Skeletal muscle cell (primary cell): ENCODE results near the gene LTBP1.

ENCODE experiments used
- DNase-seq: peaks from one replicate; pipeline ENCODE4 v3.0.0-alpha.2; 2010; ENCODE audit warnings: low read depth
- H3K4me3 ChIP-seq: 2 replicates; pipeline ENCODE4 v1.5.1; 2011; ENCODE audit warnings: low read depth, mild to moderate bottlenecking, control low read depth, low read length, moderate library complexity

The LTBP1 gene

DNA sequence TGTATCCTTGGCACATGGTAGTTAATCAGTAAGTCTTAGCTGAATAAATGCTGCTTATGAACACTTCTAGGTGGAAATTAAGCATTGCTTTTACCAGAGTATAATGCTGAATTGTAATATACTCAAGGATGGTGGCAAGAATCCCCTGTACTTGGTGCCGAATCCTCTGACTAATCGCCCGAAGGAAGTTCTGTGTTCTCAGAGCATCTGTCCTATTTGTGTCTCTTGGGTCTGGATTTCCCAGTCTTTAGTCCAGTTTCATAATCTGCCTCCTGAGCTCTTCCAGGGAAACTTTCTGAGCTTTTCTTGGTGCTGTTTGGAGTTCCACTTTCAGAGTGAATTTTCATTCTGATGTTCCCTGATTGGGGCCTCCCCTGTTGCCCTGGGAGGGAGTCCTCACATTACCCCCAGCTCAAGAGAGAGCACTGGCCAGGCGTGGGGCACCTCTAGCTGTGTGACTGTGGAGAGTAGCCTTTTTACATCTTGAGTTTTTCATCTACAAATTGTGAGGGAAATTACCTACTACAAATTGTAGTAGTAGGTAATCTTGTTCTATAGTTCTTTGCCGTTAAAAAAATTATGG is 144.9 kb downstream of the LTBP1 start:
- no peak overlapping the region for H3K4me3 ChIP-seq
- no peak for DNase-seq

DNA sequence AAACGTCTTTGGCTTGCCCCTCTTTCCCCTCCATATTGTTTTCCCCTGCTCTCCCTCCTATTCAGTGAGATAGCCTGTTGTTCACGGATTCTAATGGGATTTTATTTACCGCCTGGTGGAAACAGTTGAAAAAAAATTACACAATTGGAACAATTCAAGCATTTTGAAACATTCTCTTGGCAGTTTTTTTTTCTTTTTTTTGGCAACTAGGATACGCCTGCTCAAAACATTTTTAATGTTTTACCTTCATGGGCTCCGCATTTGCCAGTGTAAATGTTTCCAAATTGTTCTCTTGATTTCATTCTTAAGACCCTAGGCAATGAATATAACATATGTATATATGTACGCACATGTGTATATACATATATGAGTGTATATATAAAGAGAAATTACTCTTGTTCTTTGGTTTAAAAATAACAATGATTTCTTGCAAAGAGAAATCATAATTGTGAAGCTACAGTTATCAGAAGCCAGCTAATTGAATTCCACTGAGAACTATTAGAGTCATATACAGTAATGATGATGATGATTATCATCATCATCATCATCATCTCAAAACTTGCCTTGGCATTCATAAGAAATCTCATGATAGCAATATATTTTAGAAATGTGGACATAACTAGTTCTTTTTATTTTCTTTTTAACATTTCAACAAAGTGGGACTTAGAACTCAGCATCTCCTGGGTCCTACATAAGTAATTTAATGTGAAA is 146.7 kb downstream of the LTBP1 start:
- DNase-seq: no peak
- H3K4me3 ChIP-seq: no peak overlapping the region

DNA sequence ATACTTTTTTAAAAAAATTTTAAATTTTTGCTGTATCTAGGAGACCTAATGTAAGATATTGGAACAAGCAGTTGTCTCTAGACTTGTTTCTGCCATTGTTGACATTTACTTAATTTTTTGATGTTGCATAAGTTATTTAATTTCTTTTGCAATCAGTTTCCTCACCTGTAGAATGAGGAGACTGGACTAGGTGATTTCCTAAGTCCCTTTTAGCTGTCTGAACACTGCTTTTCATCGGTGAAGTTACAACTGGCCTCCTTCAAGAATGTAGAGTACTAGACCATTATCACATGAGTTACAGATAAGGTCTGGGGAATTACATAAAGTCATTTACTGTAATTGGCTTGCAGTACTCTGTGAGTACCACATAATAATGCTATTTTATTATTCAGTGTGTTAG is 147.6 kb downstream of the LTBP1 start:
- no peak for DNase-seq
- no peak overlapping the region for H3K4me3 ChIP-seq

DNA sequence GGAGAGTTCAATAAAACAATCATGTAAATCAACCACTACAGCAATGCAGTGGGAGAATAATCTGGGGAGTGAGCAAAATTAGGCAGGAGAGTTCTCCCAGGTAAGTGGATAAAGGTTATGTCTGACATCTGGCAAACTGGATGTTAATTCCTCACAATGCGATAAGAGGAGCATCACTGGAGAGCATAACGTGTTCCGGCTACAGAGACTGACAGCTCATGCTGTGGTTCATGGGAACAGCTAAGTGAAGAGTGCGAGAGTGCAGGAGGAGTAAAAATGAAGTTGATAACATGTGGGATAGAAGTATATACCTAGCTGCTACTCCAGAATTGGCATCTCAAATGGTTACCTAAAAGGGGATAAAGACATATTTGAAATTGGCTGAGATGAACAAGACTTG is 153.2 kb downstream of the LTBP1 start:
- H3K4me3 ChIP-seq: no peak overlapping the region
- no peak for DNase-seq

DNA sequence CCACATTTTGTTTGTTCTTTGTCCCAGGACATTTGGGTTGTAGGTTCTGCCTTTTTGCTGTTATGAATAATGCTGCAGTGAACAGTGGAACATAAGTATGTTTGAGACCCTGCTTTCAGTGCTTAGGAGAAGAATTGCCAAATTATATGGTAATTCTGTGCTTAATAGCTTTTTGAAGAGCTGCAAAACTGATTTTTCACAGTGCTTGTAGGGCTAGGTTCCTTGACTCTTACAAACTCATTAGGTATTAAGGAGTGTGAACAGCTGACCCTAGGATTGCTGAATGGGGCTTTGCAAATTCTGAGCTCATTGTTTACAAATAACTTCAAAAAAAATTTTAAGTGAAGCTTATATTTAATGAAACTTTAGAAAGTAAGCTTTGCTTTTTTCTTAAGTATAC is 154.2 kb downstream of the LTBP1 start:
- DNase-seq: no peak
- no peak overlapping the region for H3K4me3 ChIP-seq

DNA sequence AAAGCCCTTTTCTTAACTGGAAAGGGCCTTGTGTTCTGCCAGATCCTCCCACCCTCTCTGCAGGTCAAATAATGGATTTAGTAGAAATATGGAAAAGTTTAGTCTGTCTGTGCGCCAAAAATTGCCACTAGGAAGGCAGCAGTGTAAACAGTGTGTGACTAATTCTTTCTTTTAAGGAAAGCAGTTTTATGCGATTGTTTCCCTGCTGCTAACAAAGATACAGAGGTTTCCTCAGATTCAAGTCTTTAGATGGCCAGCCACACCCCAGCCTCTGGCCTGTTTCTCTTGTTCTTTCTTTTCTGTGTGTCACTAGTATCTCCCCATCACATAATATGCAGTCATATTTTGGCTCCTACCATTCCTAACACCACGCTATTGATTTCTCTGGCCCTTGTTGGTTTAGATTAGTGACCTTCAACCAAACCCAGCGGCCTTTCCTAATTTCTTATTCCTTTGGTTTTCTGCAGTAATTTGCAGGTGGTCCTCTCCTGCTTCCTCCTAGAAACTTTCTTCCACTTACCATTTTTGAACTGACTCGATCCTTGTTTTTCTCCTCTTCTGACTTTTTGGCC is 157.4 kb downstream of the LTBP1 start:
- H3K4me3 ChIP-seq: no peak overlapping the region
- no peak for DNase-seq

DNA sequence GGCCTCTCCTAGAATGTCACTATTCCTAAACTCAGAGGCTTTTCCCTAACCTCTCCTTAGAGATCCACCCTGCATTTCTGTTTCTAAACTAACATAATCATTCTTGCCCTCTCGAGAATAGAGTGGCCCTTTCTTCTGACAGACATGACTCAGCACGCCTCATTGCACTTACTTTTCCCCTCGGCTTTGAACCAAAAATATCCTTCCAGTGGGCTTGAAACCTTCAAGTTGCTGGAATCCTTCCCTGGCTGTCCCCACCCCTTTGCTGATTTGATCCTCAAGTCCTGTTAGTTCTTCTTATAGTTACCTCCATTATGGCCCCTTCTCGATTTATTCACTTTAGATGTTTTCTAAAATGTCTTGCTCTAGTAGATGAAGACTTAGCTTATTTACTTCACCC is 158.0 kb downstream of the LTBP1 start:
- DNase-seq: no peak
- H3K4me3 ChIP-seq: no peak overlapping the region

DNA sequence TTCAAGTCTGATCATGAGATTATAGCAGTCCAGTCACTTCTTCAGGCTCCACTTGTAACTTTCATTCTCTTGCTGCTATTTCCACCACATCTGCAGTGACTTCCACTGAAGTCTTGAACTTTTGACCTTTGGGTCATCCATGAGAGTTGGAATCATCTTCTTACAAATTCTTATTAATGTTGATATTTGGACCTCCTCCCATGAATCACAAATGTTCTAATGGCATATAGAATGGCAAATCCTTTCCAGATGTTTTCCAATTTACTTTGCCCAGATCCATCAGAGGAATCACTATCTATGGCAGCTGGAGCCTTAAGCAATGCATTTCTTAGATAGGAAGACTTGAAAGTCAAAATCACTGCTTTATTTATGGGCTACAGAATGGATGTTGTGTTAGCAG is 159.4 kb downstream of the LTBP1 start:
- no peak for DNase-seq

DNA sequence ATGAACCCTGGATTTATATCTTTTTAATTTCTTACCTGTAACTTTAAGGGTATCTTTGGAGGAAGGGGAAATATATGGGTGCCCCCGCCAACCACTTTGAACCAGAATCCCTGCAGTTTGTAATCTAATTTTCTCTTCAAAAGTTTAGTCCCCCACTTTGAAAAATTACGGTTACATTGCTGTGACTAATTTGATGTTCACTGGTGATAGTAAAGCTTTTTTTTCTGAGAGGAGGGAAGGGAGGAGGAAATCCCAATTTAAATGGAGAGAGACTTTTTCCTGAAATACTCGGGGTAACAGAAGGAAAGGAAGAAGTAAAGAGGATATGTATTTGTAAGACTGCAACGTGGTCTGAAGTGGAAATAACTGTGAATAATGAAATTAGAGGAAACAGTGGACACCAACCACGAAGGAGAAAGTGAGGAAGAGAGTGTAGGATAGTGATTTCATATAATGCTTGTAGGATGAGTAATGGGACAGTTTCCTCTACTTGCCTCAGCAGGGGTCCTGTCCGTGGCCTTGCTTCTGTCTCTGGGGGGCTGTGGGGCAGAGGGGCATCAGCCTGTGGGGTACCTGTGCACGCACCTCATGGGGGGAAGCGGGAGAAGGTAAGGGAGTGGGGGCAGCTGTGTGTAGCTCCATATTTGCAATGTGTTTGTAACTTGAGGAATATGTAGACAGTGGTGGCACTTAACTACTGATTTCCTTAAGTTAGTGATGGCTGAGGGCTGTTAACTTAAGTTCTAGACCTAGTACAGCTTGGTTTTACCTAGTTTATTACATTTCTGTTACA is 161.1 kb downstream of the LTBP1 start:
- no peak overlapping the region for H3K4me3 ChIP-seq
- no peak for DNase-seq

More for the DNA sequence above, 159.4 kb downstream of the LTBP1 start:
- no peak overlapping the region for H3K4me3 ChIP-seq

DNA sequence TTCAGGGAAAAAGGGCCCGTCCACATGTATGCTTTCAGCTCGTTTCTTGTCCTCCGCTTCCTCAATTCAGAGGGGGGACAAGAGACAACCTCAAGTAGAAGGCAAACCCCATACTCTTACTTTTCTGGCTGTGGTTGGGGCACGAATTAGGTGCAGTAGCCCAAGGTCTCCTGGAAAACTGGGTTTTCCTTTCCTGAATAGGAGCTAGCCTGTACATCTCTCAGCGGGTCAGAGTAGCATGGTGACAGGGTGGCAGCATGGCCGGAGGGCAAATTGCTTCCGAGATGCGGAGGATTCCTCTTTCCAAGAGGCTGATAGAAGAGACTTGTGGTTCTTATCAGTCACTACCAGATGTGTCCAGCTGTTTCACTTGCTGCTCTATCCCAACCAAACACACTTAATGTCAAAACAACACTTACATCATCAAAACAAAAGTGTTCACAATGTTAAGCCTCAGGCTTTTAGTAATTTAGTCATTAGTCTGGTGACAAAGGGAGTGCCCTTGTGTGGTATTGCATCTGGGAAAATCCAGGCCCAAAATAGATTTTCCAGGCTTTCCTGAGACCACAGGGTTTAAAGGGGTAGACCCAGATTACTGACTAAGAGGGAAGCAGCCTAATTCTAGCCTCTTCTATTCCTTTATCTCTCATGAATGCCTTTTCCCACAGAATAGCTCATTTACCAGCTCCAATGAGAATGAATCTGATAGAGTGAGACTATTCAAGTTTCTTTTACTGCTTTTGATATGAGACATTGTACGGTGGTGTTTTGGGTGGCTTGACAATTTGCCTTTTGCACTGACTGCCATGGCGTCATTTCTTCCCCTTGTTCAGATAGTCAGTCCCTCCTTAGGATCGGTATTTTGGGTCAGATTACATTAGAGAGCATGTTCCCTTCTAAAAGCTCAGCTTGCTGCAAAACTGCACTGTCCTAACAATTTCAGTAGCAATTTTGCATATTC is 162.0 kb downstream of the LTBP1 start:
- no peak overlapping the region for H3K4me3 ChIP-seq

DNA sequence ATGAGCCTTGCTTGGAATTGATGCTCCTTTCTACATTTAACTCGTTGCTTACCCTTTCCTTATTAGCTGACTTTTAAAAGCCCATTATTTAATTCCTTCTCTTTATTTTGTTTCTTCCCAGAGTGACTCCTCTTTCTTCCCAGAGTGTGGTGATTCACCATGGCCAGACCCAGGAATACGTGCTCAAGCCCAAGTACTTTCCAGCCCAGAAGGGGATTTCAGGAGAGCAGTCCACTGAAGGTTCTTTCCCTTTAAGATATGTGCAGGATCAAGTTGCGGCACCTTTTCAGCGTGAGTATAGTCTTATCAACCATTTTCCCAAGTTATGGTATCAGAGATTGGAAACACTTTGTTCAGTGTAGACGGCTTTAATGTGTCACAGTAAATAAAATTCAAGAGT is 163.7 kb downstream of the LTBP1 start:
- no peak overlapping the region for H3K4me3 ChIP-seq
- DNase-seq: no peak

More for the DNA sequence above, 162.0 kb downstream of the LTBP1 start:
- DNase-seq: no peak

DNA sequence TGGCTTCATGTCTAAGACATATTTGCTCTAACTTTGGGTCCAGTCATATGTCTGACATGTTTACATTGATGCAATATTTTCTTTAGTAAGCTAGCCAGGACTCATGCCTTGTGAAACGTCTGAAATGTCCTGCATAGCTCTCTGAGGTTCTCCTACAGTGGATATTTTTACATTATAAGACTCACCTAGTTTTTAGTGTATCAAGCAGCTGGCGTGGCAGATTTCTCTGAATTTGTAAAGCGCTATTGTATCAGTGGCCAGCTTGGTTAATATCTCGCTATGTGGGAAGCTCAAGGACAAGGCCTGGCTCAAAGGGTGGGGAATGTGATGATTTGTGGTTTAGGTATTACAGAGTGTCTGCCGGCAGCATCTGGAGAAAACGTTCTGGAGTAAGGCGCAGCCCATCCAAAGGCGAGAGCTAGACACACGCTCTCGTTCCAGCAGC is 164.3 kb downstream of the LTBP1 start:
- H3K4me3 ChIP-seq: no peak overlapping the region
- no peak for DNase-seq

DNA sequence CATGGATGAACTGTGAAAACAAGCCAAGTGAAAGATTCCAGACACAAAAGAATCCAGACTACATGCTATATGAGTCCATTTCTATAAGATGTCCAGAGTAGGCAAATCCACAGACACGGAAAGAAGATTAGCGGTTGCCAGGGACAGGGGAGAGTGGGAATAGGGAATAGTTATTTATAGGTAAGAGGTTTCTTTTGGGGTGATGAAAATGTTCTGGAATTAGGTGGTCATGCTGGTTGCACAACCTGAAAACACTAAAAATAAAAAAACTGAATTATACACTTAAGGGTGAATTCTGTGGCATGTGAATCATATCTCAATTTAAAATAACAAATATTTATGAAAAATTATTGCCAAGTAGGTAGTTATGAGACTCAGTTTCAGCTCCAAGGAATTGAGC is 168.4 kb downstream of the LTBP1 start:
- no peak overlapping the region for H3K4me3 ChIP-seq
- DNase-seq: no peak

DNA sequence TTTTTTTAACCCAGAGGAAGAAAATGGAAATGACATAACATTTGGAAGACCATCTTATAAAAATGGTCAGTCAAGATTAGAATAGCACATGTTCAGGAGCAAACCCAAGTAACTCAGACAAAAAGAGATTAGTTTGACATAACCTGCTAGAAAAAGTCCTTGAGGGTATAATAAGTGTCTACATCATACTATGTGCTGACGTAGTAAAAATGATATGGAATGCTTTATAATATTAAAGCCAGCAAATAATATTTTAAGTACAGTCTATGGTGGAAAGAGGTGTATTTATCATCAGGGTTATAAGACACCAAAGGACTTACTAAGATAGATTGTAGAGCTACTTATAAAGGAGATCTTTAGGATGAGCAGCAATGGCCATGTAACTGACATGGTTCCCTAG is 169.0 kb downstream of the LTBP1 start:
- DNase-seq: no peak
- H3K4me3 ChIP-seq: no peak overlapping the region

DNA sequence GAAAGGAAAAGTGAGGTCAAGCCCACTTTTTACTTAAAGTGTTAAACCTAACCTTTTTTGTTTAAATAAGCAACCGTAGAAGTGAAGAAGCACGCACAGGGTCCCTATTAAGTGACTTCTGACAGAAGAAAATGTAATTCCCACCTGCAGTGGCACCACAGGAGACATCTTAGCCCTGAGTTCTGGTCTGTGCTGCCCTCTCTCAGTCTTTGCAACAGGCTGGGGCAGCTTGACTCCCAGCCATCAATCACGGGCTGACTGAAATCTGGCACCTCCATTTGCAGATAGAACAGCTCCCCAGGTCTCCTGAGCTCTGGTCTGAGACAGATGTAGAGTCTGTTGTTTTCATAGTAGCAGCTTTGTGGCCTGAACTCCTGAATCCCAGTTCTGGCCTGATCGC is 170.0 kb downstream of the LTBP1 start:
- no peak for DNase-seq
- H3K4me3 ChIP-seq: no peak overlapping the region

DNA sequence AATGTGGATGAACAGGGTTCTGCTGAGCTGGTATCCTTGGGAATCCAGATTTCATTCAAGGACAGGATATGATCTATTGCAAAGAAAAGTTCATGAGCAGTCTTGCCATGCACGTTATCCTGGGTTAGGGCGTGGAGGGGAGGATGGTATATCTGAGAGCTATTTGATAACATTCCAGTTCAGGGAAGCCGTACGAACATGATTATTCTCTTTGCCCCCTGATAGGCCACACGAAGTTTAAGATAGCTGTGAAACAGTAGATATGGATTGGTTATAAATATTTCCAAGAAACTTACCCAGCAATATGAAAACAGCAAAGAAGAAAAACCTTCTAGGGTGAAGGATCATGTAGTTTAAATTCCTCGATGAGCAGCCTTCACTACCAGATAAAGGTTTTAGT is 171.9 kb downstream of the LTBP1 start:
- DNase-seq: no peak
- no peak overlapping the region for H3K4me3 ChIP-seq

DNA sequence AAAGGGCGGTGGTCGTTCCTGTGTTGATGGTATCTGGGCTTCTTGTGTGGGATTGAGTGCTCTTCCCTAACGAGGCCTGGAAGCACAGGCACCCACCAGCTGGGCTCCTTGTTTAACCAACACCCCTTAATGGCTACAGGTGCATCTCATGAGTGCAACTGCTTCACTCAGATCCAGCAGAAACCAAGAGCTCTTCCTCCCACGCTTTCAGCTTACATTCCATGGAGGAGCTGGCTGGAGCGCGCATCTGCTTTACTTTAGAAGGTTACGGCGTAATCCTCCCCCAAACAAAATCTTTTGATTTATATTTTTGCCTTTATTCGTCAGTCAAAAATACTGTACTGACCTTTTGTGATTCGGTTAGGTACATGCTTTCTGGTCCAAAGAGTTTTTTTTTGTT is 174.7 kb downstream of the LTBP1 start:
- no peak overlapping the region for H3K4me3 ChIP-seq
- DNase-seq: no peak

DNA sequence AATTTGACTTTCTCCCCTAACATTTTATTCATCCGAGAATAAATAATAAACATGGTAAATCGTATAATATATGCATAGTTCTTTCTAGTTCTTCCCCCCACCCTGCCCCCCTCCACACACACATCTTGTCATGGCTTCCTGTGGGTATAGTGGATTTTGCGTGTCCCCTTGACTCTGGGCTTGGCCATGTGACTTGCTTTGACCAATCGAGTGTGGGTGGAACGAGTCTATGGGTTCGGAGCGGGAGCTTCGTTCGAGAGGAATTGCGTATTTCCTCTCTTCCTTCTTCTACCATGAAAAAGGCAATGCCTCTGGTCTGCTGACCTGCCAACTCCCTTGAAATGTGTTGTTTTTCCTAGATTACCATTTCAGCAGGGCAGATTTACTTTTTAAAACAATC is 175.2 kb downstream of the LTBP1 start:
- no peak overlapping the region for H3K4me3 ChIP-seq
- no peak for DNase-seq

DNA sequence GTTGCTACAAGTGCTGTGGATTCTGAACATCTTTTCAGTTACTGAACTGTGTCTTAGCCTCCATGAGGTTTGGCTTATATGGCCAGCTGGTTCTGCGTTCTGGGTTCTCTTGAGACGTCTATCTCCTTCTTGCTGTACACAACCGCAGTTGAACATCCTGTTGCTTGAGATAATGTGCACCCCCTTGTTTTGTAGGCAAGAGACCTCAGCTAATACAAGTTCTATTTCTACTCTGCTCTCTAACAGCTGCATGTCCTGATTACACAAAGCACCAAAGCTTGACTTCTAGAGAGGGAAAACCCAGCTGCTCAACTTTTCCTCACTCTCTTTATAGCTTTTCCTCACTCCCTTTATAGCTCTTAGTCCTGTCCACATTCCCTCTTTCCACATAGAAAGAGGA is 176.0 kb downstream of the LTBP1 start:
- DNase-seq: no peak
- H3K4me3 ChIP-seq: no peak overlapping the region
